Erythroblast (primary cell): ENCODE measurements around the gene FCER2.

Experiments
- GATA1 ChIP-seq: IDR thresholded peaks from 2 replicates; pipeline ENCODE4 v1.6.1; 2011; ENCODE audit warnings: low read depth, mild to moderate bottlenecking, control low read depth, low read length, moderate library complexity
- POLR2A ChIP-seq: IDR thresholded peaks from 2 replicates; pipeline ENCODE4 v1.6.1; 2011; ENCODE audit warnings: mild to moderate bottlenecking, low read length

GRCh38 chr19:7638802-7639465 is 63.0 kb downstream of the FCER2 start:
- TF ChIP-seq POLR2A (no peak), GATA1 (no peak)
